GM19372 (cell line): Measurements from ENCODE around the gene CH25H.

Source experiments
- ATAC-seq: cut with Tn5 transposase; IDR thresholded peaks from one replicate; pipeline ENCODE4 v1.9.1; 2021; ENCODE audit warnings: mild to moderate bottlenecking, low read depth, moderate library complexity; ENCODE audit not compliant: unreplicated experiment

The CH25H gene

DNA sequence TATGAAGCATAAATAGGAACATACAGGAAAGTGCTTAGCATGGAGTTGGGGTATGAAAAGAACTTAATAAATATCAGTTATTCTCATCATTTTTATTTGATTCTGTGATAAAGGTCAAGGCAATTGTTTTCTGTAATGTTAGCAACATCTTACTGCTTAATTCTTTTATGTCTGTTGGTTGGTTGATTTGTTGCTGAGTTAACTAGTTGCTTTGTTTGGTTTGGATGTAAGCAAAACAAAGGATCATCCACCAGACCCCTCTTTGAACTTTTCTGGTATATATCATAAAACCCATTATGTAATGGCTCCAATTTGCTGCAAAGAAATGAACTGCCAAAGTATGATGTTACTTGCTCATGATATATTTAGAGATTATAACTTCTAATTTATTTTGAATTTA is 44.5 kb downstream of the CH25H start:
- ATAC-seq = no peak

DNA sequence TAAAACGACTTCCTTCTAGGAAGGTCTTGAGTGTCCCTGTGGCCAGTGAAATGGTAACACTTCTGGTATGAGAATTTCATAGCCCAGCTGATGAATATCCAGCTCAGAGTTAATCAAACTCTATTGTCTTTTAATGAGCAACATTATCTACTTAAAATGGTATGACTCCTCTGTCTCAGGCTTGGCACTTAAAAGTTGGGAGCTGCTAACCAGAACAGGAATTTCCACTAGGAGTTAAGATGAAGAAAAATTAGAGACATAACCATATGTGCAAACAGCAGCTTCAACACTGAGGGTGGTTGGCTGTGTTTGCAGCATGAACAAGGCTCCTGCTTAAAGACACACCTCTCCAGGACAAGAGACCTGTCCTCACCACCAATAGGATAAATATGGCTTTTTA is 46.8 kb downstream of the CH25H start:
- ATAC-seq = no peak

DNA sequence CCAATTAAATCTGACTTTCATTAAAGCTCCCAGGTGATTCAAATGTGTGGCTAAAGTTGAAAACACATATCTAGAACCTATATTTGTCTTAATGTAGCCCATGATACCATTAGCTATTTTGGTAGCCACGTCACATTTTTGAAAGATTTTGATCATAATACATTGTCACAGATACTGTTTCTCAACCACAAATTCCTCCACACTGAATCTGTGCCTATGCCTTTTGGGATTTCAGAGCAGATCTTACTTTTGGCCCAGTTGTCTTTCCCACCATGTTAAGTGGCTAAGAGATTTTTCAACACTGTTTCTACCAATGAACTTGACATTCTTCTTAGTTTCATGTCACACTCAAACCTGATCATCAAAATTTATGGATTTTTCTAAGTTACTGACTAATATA is 47.4 kb downstream of the CH25H start:
- ATAC-seq = no peak

DNA sequence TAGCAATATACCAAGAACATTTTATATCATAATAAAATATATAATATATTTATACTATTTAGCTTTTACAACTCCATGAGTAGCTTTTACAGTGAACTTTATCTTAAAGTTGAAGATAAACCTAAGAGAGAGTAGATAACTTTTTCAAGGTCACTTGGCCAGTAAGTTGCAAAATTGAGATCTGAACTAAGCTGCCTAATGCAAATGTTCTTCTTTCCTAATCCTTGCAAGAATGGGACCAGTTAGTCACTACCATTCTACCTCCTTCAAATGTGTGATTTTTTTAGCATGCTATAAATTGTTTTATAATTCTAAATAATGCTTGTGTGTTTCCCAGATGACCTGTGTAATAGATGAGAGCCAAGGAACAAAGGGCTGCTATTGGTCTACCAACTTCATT is 47.8 kb downstream of the CH25H start:
- ATAC-seq = no peak

DNA sequence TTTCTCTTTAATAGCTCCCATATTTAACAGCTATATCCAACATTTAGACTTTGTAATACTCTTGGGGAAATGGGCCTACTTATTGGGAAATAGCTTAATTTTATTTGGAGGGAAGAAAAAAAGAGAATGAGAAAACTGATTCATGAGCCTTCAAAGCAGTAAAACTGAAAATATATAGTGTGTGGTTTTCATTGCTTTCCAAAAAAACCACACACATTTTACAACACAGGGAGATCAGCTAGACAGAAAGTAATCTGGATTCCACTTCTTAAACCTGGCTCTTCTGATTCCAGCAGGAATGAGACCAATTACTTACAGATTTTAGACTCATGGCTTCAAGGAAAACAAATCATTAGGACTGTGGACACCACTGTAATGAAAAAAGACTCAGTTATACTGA is 48.7 kb downstream of the CH25H start:
- no peak for ATAC-seq

DNA sequence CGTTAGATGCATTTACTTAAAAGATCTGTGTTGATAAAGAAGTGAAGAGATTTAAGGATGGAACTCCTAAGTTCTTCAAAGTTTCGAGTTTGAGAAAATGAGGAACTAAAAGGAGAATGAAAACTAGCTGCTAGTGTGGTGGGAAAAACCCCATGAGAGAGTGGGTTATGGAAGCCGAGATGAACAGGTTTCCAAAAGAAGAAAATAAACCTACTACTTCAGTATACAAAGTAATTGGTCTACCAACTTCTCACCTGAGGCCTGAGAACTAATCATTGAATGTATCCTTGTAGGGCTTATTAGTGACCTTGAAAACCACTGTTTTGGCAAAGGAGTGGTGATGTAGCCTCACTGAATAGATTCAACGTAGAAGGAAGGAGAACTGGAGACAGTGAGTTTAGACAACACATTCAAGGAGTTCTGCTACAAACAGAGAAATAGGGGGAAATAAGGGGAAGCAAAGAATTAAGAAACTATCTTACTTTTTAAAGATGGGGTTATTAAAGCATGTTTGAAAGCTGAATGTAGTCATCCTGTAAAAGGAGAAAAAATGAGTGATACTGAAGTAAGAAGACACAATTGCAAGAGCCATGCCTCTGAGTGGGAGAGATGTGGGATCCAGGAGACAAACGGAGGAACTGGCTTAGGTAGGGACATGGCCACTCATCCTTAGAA is 50.8 kb downstream of the CH25H start:
- ATAC-seq = no peak
